ENCODE results near the gene PLK3.

- TF ChIP-seq CTCF (conservative IDR thresholded peaks at IDR 0.05), result no peak
- TF ChIP-seq ZFX (IDR thresholded peaks at IDR 0.05), result no peak
These were observed 42.3 kb downstream of the PLK3 start for GRCh38 chr1:44842486-44842861.
